DMS 273 treated with DMSO at 0.1 percent for 48 hours (cell line): ENCODE results near the gene SPAAR.

Source experiments
- DNase-seq: peaks from one replicate; lab custom pipeline; 2025; lab: John Stamatoyannopoulos, UW

SPAAR gene

GRCh38 chr9:35948901-35949318 lies 39.6 kb downstream of the SPAAR start:
- DNase-seq, result no peak

GRCh38 chr9:35951736-35952135 lies 42.4 kb downstream of the SPAAR start:
- DNase-seq, result no peak

- DNase-seq, result no peak
These were observed 43.4 kb downstream of the SPAAR start for GRCh38 chr9:35952526-35953191.

- DNase-seq, result peak; percentile 51
These were observed 45.8 kb downstream of the SPAAR start for GRCh38 chr9:35954942-35955546.

GRCh38 chr9:35956651-35957050 lies 47.4 kb downstream of the SPAAR start:
- no peak for DNase-seq

- DNase-seq, result no peak
These were observed 49.0 kb downstream of the SPAAR start, which contains the start of gene OR2S2 for GRCh38 chr9:35958104-35958837. Gene OR2S2, minus strand, starts transcription at chr9:35958154. Its CDS starts 56 bp downstream, at chr9:35958098.

GRCh38 chr9:35960039-35960655 lies 50.9 kb downstream of the SPAAR start:
- DNase-seq, result no peak
